ENCODE data around the gene MAGEB1. TPM values are rescaled to one million over a fixed set of nuclear protein-coding genes. Genes with fewer than 3 reads are reported as not detected.

MAGEB1 gene, protein sequence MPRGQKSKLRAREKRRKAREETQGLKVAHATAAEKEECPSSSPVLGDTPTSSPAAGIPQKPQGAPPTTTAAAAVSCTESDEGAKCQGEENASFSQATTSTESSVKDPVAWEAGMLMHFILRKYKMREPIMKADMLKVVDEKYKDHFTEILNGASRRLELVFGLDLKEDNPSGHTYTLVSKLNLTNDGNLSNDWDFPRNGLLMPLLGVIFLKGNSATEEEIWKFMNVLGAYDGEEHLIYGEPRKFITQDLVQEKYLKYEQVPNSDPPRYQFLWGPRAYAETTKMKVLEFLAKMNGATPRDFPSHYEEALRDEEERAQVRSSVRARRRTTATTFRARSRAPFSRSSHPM
- not detected for total RNA-seq
- long read RNA-seq, result 0 reads

DNA sequence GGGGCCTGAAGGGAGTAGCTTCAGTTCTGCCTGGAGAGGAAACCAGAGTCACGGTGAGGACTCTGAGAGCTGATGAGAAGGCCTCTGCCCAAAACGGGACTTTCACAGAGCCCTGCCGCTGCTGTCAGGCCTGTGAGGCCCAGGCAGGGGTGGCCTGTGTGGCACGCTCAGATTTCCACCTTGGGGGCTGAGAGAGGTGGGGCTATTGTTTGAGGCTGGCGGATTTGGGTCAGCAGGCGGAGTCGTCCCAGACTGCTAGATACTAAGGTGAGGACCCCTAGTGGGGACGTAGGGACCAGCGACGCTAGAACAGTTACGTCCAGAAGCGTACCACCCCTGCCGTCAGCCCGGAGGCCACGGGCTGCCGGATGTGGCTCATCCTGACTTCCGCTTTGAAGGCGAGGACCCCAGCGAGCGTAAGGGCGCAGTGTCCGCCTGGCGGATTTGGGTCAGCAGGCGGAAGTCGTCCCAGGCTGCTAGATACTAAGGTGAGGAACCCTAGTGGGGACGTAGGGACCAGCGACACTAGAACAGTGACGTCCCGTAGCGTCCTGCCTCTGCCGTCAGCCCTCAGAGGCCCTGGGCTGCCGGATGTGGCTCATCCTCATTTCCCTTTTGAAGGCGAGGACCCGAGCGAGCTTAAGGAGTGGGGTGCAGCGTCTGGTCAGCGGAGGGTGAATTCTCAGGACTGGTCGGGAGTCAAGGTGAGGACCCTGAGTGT lies at the start of gene MAGEB1:
Gene MAGEB1 (plus strand): TSS at position 378 of the 721 bp plus-strand sequence. CDS start 3,348 bp downstream, outside the sequence.
- Histone ChIP-seq H3K9me3 (replicated peaks) (no peaks in the 10 kb centered on the region), H3K36me3 (no peaks in the 10 kb centered on the region), H3K27ac (replicated peaks) (no peak within 1 kb of the TSS), H3K27me3 (ENCODE audit: low read depth) (no peaks in the 10 kb centered on the region), H3K4me1 (no peaks in the 10 kb centered on the region), H3K4me3 (no peak within 1 kb of the TSS)
- TF ChIP-seq, protein P1, sequence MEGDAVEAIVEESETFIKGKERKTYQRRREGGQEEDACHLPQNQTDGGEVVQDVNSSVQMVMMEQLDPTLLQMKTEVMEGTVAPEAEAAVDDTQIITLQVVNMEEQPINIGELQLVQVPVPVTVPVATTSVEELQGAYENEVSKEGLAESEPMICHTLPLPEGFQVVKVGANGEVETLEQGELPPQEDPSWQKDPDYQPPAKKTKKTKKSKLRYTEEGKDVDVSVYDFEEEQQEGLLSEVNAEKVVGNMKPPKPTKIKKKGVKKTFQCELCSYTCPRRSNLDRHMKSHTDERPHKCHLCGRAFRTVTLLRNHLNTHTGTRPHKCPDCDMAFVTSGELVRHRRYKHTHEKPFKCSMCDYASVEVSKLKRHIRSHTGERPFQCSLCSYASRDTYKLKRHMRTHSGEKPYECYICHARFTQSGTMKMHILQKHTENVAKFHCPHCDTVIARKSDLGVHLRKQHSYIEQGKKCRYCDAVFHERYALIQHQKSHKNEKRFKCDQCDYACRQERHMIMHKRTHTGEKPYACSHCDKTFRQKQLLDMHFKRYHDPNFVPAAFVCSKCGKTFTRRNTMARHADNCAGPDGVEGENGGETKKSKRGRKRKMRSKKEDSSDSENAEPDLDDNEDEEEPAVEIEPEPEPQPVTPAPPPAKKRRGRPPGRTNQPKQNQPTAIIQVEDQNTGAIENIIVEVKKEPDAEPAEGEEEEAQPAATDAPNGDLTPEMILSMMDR (IDR thresholded peaks at IDR 0.05; ENCODE audit: borderline replicate concordance), result no peak
- intact Hi-C loops (cut with micrococcal nuclease), result no loop called here
- no peak for DNase-seq

DNA sequence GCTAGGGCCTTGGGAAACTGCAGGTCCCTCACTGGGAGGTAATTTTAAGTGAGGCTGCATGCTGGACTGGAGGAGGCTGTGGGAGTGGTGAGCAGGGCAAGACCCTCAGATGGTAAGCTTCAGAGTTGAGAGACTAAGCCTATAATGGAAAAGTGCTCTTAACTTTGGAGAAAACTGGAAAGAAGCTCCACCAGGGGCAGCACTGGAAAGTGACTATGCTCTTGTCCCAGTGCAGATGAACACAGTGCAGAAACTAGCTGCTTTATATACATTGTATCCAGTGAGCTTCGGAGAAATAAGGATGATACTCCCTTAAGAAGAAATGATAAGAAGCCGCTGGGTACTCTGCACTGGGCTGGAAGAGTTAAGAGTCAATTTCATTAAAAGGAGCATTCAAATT lies 34.8 kb upstream of the MAGEB1 start:
- Histone ChIP-seq H3K27ac (replicated peaks) (no peak overlapping the region), H3K4me1 (no peaks in the 10 kb centered on the region), H3K4me3 (no peak overlapping the region), H3K36me3 (no peaks in the 10 kb centered on the region), H3K9me3 (replicated peaks) (no peaks in the 10 kb centered on the region), H3K27me3 (ENCODE audit: low read depth) (no peaks in the 10 kb centered on the region)
- intact Hi-C loops (cut with micrococcal nuclease), result no loop called here
- no peak for DNase-seq
- TF ChIP-seq, protein P1 (IDR thresholded peaks at IDR 0.05; ENCODE audit: borderline replicate concordance), result no peak

DNA sequence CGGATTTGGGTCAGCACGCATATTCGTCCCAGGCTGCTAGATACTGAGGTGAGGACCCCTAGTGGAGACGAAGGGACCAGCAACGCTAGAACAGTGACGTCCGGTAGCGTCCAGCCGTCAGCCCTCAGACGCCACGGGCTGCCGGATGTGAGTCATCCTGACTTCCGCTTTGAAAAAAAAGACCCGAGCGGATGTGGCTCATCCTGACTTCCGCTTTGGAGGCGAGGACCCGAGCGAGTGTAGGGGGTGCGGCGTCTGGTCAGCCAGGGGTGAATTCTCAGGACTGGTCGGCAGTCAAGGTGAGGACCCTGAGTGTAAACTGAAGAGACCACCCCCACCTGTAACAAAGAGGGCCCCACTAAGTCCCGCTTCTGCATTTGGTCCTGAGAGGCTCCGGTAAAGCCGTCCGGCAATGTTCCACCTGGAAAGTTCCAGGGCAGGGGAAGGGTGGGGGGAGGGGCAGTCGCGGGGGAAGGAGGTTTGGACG lies 31.5 kb upstream of the MAGEB1 start, which contains the start of gene MAGEB2:
Gene MAGEB2 (plus strand): TSS at position 207 of the 487 bp plus-strand sequence. CDS start 3,018 bp downstream, outside the sequence.
- Histone ChIP-seq H3K4me3 (no peak within 1 kb of the TSS), H3K27me3 (ENCODE audit: low read depth) (no peaks in the 10 kb centered on the region), H3K4me1 (no peaks in the 10 kb centered on the region), H3K9me3 (replicated peaks) (no peaks in the 10 kb centered on the region), H3K27ac (replicated peaks) (no peak within 1 kb of the TSS), H3K36me3 (no peaks in the 10 kb centered on the region)
- intact Hi-C loops (cut with micrococcal nuclease), result no loop called here
- no peak for DNase-seq
- TF ChIP-seq, protein P1 (IDR thresholded peaks at IDR 0.05; ENCODE audit: borderline replicate concordance), result no peak

DNA sequence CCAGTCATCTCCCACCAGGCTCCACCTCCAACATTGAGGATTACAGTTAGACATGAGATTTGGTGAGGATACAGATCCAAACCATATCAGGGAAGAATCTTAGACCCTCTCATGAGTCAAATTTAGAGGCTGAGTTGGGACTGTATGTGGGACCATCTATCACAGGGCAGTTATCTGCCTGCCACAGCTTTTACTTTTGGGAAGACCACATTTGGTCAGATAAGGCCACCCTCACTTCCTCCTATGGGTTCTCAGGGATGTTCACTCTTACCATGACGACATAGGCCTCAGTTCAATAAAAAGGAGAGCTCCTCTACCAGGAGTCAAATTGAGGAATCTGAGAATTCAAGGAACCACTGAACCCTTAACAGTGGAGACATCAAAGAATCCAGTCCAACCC lies 29.5 kb upstream of the MAGEB1 start:
- Histone ChIP-seq H3K9me3 (replicated peaks) (no peaks in the 10 kb centered on the region), H3K4me1 (no peaks in the 10 kb centered on the region), H3K4me3 (no peak overlapping the region), H3K36me3 (no peaks in the 10 kb centered on the region), H3K27ac (replicated peaks) (no peak overlapping the region), H3K27me3 (ENCODE audit: low read depth) (no peaks in the 10 kb centered on the region)
- intact Hi-C loops (cut with micrococcal nuclease), result no loop called here
- no peak for DNase-seq
- TF ChIP-seq, protein P1 (IDR thresholded peaks at IDR 0.05; ENCODE audit: borderline replicate concordance), result no peak

DNA sequence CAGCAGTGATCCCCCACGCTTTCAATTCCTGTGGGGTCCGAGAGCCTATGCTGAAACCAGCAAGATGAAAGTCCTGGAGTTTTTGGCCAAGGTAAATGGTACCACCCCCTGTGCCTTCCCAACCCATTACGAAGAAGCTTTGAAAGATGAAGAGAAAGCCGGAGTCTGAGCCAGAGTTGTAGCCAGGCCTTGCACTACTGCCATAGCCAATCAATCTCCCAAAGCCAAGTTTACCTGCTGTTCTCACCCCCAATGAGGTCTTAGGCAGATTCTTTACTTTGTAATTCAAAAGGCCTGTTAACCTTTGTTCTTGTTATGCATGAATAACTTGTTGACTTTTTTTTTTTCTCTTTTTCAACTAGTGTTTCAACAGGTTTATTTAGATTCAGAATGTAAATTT lies 27.6 kb upstream of the MAGEB1 start:
- intact Hi-C loops (cut with micrococcal nuclease), result no loop called here

More for the DNA sequence above, 27.6 kb upstream of the MAGEB1 start:
- Histone ChIP-seq H3K36me3 (no peaks in the 10 kb centered on the region), H3K4me1 (no peaks in the 10 kb centered on the region), H3K4me3 (no peak overlapping the region), H3K27ac (replicated peaks) (no peak overlapping the region), H3K27me3 (ENCODE audit: low read depth) (no peaks in the 10 kb centered on the region), H3K9me3 (replicated peaks) (no peaks in the 10 kb centered on the region)
- TF ChIP-seq, protein P1 (IDR thresholded peaks at IDR 0.05; ENCODE audit: borderline replicate concordance), result no peak
- DNase-seq, result no peak
